ENCODE measurements around the gene MARVELD2.

GRCh38 chr5:69418554-69418953 is 3.6 kb downstream of the MARVELD2 start:
- TF ChIP-seq POLR2A (IDR thresholded peaks at IDR 0.05) (no peak), CTCF (IDR thresholded peaks at IDR 0.05) (no peak), POLR2AphosphoS5 (IDR thresholded peaks at IDR 0.05) (no peak), EP300 (IDR thresholded peaks at IDR 0.05; ENCODE audit: low read depth) (no peak)
